GM18511 (cell line): ENCODE measurements around the gene SYT5.
A peak's percentile ranks its signal among the peaks of the same experiment; 100 is the strongest.
"Not testable (repeated sequence)": the region's sequence is repeated elsewhere in the genome, so short reads cannot be mapped to it uniquely, and the experiment has no call there.

Experiments
- ATAC-seq: cut with Tn5 transposase; IDR thresholded peaks from one replicate; pipeline ENCODE4 v1.9.1; 2021; ENCODE audit warnings: mild to moderate bottlenecking, moderate library complexity; ENCODE audit not compliant: unreplicated experiment

Gene SYT5

GRCh38 chr19:55208880-55209692, 29.0 kb upstream of the SYT5 start, which contains the start of gene PTPRH:
Gene PTPRH (minus strand): TSS chr19:55209501. CDS start chr19:55209433, 68 bp downstream.
- ATAC-seq: no peak

DNA sequence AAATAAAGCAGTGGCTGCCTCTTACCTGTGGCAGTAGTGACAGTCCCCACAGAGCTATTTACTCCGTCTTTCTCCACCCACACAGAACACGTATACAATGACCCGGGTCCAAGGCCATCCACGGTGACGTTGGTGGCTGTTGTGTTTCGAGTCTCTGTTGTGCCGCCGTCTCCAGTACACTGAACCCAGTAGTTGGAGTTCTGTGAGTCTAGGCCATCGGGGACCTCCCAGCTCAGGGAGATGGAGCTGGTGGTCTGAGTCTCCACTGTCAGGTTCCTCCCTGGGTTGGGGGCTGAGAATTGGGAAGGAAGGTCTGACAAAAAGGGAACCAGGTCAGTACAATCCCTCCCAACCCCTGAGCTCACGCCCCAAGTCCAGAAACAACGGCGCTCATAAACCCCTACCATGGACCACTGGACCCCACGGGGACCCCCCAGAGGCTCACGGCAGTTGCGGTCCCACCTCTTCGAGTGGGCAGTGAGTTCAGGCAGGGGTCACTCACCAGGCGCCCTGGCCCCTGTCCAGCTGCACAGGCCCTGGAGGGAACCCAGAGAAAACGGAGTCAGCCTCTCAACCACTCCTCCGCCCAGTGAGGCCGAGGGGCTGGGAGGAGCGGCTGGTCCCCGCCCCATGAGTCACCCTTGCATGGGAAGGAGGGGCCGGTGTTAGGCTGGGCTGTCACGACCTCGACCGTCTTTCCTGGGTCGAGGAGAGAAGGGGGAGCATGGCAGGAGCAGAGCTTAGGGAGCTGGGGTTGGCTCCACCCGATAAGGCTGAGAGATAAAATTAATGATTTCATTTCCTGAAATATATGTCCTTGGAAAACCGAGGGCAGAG, 26.8 kb upstream of the SYT5 start:
- no peak for ATAC-seq

- ATAC-seq: not testable (repeated sequence)
Observed at GRCh38 chr19:55202199-55202598, 22.1 kb upstream of the SYT5 start.

GRCh38 chr19:55199620-55200204, 19.6 kb upstream of the SYT5 start:
- ATAC-seq: no peak

- ATAC-seq: no peak
Observed at GRCh38 chr19:55198651-55199050, 18.6 kb upstream of the SYT5 start.

DNA sequence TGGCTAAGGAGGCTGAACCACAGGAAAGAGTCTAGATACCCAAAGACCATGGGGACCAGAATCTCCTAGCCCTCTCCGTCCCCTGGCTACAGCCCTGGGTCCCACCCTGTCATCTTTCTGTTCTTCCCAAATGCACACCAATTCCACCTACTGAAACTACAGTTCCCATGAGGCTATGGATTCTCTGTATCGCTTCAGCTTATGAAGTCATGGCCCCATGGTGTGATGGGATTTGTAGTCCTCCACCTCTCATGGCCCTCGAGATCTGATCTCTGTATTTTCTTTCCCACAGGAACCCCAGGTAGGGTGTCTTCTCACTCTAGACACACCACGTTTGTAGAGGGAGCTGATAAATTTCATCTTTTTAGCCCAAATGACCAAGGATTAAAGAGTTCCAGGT, 17.4 kb upstream of the SYT5 start:
- no peak for ATAC-seq

DNA sequence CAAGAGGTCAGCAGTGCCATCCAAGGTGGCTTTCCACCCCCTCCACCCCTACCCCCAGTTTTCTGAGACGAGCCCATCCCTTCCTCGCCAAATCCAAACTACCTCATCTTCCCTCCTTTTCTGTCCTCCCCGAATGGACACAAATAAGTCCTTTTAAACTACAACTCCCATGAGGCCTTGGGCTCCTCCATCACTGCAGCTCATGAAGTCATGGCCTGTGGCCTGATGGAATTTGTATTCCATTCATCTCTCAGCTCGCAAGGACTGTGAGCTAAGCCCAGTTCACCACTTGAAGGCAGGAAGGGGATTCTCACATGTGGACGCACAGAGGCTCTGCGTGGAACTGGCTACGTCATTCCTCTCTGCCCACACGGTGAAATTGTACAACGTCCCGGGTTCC, 16.7 kb upstream of the SYT5 start:
- no peak for ATAC-seq

- no peak for ATAC-seq
Observed at GRCh38 chr19:55193481-55193880, 13.4 kb upstream of the SYT5 start.

DNA sequence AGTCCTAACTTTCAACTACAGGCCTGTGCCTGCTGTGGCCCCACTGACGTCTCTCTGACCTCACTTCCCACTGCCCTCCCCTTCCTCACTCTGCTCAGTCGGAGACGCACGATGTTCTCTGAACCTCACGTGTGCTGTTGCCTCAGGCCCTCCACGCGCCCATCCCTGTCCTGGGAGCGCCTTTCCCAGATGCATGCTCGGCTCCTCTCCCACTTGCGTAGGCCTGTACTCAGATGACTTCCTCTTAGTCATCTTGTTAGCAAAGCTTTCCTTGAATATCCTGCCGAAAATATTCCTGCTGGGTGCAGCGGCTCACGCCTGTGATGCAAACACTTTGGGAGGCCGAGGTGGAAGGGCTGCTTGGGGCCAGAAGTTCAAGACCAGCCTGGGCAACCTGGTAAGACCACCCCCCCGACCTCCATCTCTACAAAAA, 9.3 kb upstream of the SYT5 start:
- no peak for ATAC-seq

DNA sequence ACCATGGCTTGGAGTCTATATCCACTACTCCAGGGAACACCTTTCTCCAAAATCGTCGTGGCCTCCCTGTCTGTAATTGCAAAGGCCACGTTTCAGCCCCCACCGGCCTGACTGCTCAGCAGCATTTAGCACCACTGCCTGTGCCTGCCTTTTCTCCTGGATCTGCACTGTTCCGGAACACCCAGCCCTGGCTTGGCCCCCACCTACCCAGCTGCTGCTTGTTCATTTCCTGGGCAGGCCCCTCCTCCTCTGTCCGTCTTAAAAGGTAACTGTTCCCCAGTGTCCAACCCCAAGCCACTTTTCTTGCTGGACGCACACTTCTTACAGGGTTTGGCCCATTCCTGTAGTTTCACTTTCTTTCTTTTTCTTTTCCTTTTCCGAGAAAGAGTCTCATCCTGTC, 8.5 kb upstream of the SYT5 start:
- ATAC-seq: no peak

DNA sequence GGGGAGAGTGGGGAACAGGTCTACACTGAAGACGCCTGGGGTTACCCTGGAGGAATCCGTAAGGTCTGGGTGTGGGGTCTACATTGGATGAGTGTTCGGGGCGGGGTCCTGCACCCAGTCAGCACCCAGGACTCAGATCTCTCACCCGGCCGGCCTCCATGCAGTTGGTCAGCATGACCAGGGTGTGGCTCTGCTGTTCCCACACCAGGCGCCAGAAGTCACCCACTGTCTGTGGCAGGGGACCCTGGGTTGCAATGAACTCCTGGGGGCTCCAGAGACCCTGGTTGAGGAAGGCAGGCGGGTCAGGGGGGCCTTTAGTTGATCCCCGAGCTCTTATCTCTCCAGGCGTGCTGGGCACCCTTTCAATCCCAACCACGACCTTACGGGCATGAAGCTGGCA, 6.0 kb upstream of the SYT5 start:
- no peak for ATAC-seq

- ATAC-seq: no peak
Observed at GRCh38 chr19:55181740-55182139, 1.7 kb upstream of the SYT5 start.

GRCh38 chr19:55178781-55179599, 1.1 kb downstream of the SYT5 start:
- peak; percentile 86 for ATAC-seq

DNA sequence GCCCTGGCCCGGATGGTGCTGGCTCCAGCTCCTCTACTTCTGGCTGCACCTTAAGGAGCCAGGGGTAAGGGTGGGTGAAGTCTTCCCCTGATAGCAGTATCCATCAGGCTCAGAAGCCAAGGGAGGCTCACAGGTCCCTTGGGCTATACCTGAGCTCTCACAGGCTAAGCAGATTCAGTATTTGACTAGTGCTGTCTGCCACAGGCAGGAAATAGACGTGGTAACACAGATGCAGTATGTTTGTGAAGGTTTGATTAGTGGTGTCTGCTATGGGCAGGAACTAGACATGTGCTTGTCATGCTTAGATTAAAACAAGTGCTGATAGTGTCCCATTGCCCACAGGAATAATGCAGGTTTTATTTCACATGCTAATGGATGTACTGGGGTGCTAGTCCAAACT, 4.0 kb downstream of the SYT5 start:
- ATAC-seq: no peak

- no peak for ATAC-seq
Observed at GRCh38 chr19:55175117-55175867, 4.8 kb downstream of the SYT5 start.

DNA sequence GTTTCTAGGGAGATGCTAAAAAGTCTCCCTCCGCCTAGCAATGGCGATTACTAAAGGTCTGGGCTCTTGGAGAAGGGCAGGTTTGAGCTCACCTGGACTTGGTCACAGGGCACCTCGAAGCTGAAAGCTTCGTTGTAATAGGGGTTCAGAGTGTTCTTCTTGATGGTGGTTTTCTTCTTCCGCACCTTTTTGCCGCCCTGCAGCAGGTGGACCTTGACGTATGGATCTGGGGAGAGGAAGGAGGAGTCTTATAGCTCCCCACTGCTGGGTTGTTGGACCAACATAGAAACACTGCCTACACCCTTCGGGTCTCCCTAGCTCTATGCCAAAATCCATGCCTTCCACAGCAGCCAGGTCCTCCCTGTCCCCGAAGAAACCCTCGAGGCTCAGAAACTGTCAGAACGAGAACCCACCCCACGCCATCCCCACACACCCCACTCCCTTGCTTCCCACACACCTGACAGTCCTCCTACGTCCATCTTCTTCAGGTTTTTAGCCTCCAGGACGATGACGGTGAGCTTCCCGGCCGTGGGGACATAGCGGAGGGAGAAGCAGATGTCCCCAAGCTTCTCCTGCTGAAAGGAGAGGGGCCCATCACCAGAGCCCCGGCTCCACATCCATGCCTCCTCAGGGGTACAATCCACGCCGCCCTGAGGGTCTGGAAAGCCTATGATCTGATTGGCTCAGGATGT, 5.5 kb downstream of the SYT5 start:
- no peak for ATAC-seq

DNA sequence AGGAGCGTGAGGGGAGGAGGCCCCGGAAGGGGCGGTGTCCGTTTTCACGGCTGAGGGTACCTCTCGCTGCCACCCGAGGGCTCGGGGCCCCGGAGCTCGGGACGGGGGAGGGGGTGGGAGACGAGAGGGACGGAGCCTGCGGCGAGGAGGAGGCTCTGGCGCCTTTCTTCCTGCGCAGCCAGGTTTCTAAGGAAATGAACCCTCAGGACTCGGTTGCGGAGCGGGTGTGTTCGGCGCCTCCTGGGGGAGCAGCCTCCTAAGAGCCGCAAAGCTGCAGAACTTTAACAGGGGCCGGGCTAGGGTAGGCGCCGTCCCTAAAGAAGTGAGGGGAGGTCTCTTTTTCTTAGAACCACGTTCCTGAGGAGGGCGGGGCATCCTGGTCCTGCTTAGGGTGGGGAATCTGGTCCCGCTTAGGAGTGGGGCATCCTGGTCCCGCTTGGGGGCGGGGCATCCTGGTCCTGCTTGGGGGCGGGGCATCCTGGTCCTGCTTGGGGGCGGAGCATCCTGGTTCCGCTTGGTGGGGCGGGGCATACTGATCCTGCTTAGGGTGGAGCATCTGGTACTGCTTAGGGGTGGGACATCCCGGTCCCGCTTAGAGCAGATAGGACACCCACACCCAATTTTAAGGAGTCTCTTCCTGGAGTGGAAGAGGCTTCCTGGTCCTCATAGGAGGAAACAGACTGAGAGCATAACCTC, 6.2 kb downstream of the SYT5 start:
- no peak for ATAC-seq

- no peak for ATAC-seq
Observed at GRCh38 chr19:55173186-55173713, 6.8 kb downstream of the SYT5 start.

DNA sequence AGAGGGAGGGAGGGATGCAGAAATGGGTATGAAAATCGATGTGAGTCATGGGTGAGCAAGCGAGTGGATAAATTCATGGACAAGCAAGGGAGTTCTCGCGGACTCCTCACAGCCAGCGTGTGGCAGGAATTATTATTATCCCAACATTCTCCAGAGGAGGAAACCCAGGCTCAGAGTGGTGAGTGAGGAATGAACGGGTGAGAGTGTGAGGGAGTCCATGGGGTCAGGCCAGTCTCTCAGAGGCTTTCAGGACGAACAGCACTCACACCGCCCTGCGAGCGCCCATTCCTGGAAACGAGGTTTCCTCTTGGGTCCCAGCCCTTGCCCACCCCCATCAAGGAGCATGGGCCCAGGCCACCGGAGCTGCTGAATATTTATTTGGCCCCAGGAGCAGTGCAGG, 7.3 kb downstream of the SYT5 start:
- no peak for ATAC-seq
